ENCODE data around the gene ARL6IP4. TPM values are rescaled to one million over a fixed set of nuclear protein-coding genes. Genes with fewer than 3 reads are reported as not detected.

Gene ARL6IP4
- total and polyA plus RNA-seq, 2 donors: 297 to 302 TPM

DNA sequence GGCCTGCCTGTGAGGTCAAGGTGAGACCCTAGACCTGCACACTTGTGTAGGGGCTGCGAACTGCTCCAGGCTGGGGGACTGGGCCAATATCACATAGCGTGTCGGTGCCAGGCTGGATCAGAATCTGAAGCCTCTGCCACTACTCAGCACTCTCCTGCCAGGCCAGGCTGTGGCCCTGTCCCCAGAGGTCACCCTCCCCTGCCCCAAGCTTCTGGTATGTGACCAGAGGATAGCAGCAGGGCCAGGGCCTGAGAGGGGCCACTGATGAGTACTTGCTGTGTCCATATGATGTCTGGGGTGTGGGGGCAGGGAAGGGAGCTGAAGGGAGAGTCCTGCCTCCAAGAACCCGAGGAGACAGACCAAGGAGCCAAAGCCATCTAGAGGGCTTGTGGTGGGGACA lies 17.8 kb downstream of the ARL6IP4 start:
- 87% methylated on average over 4 of the region's 4 CpGs for WGBS
- Histone ChIP-seq H3K27me3 (ENCODE audit: control insufficient read depth in 2 of 2, insufficient read depth in 1 of 2, low read length in 1 of 2) (no peaks in the 10 kb centered on the region), H3K36me3 (ENCODE audit: control insufficient read depth in 2 of 2, insufficient read depth in 2 of 2, low read length in 1 of 2) (peaks cover 92 to 95% of the 10 kb centered on the region in 2 donors), H3K27ac (ENCODE audit: low read depth in 1 of 2, low read length in 1 of 2) (peak overlapping the region in 1 of 2 donors; percentile 17), H3K4me1 (ENCODE audit: control insufficient read depth in 2 of 2, insufficient read depth in 2 of 2, low read length in 2 of 2) (peaks cover 2 to 4% of the 10 kb centered on the region in 2 donors), H3K4me3 (ENCODE audit: low read length in 2 of 2) (no peak overlapping the region), H3K9me3 (ENCODE audit: control insufficient read depth in 2 of 2, insufficient read depth in 1 of 2, low read length in 1 of 2) (peaks cover 1 to 8% of the 10 kb centered on the region in 2 donors)
- DNase-seq (ENCODE audit: low read depth in 6 of 9, low spot score in 9 of 9): no peak

DNA sequence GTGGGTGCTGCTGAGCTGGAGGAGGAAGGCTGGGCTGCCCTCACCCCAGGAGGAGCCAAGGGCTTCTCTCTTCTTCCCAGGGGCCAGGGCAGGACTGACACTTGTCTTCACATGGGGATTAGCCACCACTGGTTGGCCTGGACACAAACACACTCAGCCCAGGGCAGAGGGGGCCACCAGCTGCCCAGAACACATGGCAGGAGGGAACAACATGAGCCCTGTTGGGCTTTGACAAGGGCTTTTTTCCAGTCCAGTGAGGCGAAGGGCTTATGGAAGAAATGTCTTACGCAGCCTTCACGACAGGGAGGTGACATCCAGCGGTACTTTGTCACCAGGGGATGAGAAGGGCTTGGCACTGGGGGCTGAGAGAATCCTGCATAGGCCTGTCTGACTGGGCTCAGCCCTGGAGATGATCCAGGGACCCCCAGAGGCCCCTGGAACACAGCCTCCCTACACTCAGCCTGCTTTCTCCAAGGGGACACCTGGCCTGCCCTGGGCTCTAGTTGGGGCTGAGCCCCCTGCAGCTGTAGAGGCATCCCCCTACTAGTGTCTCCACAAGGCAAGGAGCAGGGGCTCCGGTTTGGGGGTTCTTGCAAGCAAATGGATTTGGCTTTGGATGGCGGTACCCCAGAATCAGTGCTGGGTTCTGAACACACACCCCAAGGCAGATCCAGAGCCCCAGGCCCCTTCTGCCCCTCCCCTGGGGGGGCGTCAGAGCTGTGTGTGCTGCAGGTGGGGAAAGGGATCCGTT lies 18.9 kb downstream of the ARL6IP4 start:
- 97% methylated on average over 8 of the region's 8 CpGs for WGBS
- peaks cover 92 to 95% of the 10 kb centered on the region in 2 donors for H3K36me3 ChIP-seq (ENCODE audit: control insufficient read depth in 2 of 2, insufficient read depth in 2 of 2, low read length in 1 of 2)
- no peak for DNase-seq (ENCODE audit: low read depth in 6 of 9, low spot score in 9 of 9)

DNA sequence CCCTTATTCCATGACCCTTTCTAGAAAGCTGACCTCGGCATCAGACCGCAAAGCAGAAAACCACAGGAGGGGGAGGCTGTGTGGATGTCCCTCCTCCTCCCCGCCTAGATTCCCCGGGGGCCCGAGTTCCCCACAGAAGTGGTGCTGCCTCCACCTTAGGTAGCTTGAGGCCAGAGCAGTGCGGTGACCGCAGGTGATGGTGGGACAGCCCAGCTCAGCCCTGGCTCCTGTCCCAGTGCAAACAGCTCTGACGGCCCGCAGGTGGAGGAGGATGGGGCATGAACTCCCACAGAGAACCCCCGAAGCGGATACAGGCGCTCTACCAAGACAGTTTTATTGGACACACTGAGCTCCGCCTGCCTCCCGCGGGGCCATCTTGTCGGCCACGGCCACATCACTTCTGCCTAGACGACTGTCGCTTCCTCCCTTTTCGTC lies 19.5 kb downstream of the ARL6IP4 start:
- Histone ChIP-seq H3K4me1 (ENCODE audit: control insufficient read depth in 2 of 2, insufficient read depth in 2 of 2, low read length in 2 of 2) (peaks cover 2 to 4% of the 10 kb centered on the region in 2 donors), H3K27ac (ENCODE audit: low read depth in 1 of 2, low read length in 1 of 2) (no peak overlapping the region), H3K27me3 (ENCODE audit: control insufficient read depth in 2 of 2, insufficient read depth in 1 of 2, low read length in 1 of 2) (no peaks in the 10 kb centered on the region), H3K4me3 (ENCODE audit: low read length in 2 of 2) (no peak overlapping the region), H3K36me3 (ENCODE audit: control insufficient read depth in 2 of 2, insufficient read depth in 2 of 2, low read length in 1 of 2) (peaks cover 92 to 95% of the 10 kb centered on the region in 2 donors), H3K9me3 (ENCODE audit: control insufficient read depth in 2 of 2, insufficient read depth in 1 of 2, low read length in 1 of 2) (peaks cover 1 to 3% of the 10 kb centered on the region in 2 donors)
- 88% methylated on average over 20 of the region's 20 CpGs for WGBS
- no peak for DNase-seq (ENCODE audit: low read depth in 6 of 9, low spot score in 9 of 9)

More for the DNA sequence above, 18.9 kb downstream of the ARL6IP4 start:
- peaks cover 1 to 8% of the 10 kb centered on the region in 2 donors for H3K9me3 ChIP-seq (ENCODE audit: control insufficient read depth in 2 of 2, insufficient read depth in 1 of 2, low read length in 1 of 2)
- no peak overlapping the region for H3K27ac ChIP-seq (ENCODE audit: low read depth in 1 of 2, low read length in 1 of 2)
- no peaks in the 10 kb centered on the region for H3K27me3 ChIP-seq (ENCODE audit: control insufficient read depth in 2 of 2, insufficient read depth in 1 of 2, low read length in 1 of 2)
- H3K4me1 ChIP-seq (ENCODE audit: control insufficient read depth in 2 of 2, insufficient read depth in 2 of 2, low read length in 2 of 2): peaks cover 2 to 4% of the 10 kb centered on the region in 2 donors
- no peak overlapping the region for H3K4me3 ChIP-seq (ENCODE audit: low read length in 2 of 2)

DNA sequence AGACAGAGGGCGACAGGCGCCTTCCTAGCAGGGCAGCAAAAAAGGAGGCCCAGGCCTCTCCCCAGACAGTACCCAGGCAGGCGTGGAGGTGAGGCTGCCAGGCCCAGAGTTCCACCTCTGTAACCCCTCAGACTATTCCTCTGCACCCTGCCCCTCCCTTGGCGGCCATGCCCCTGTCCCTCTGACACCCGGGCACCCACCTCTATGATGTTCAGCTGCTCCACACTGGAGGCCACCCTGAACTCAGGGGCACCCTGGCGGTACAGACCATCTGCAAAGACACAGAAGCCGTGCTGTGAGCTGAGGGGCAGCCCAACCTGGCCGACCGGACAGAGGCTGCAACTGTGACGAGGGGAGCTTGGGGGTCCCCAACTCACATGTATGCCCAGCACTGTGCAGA lies 20.1 kb downstream of the ARL6IP4 start:
- Histone ChIP-seq H3K27me3 (ENCODE audit: control insufficient read depth in 2 of 2, insufficient read depth in 1 of 2, low read length in 1 of 2) (no peaks in the 10 kb centered on the region), H3K36me3 (ENCODE audit: control insufficient read depth in 2 of 2, insufficient read depth in 2 of 2, low read length in 1 of 2) (peaks cover 92 to 95% of the 10 kb centered on the region in 2 donors), H3K9me3 (ENCODE audit: control insufficient read depth in 2 of 2, insufficient read depth in 1 of 2, low read length in 1 of 2) (peaks cover 1 to 3% of the 10 kb centered on the region in 2 donors), H3K4me3 (ENCODE audit: low read length in 2 of 2) (no peak overlapping the region), H3K27ac (ENCODE audit: low read depth in 1 of 2, low read length in 1 of 2) (peak overlapping the region in 1 of 2 donors; percentile 37), H3K4me1 (ENCODE audit: control insufficient read depth in 2 of 2, insufficient read depth in 2 of 2, low read length in 2 of 2) (peaks cover 2 to 4% of the 10 kb centered on the region in 2 donors)
- 98% methylated on average over 10 of the region's 10 CpGs for WGBS
- no peak for DNase-seq (ENCODE audit: low read depth in 6 of 9, low spot score in 9 of 9)

DNA sequence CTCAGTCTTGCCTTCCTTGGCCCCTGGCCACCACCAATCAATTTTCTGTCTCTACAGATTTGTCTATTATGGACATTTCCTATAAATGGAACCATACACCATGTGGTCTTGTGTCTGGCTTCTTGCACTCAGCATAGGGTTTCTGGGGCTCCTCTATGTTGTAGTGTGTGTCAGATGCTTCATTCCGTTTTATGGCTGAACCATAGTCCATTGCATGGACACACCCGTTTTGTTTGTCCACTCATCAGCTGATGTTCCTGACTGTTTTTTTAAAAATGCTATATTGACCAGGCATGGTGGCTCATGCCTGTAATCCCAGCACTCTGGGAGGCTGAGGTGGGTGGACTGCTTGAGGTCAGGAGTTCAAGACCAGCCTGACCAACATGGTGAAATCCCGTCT lies 21.0 kb downstream of the ARL6IP4 start:
- 100% methylated on average over 3 of the region's 3 CpGs for WGBS
- no peak overlapping the region for H3K27ac ChIP-seq (ENCODE audit: low read depth in 1 of 2, low read length in 1 of 2)
- DNase-seq (ENCODE audit: low read depth in 6 of 9, low spot score in 9 of 9): no peak
- H3K36me3 ChIP-seq (ENCODE audit: control insufficient read depth in 2 of 2, insufficient read depth in 2 of 2, low read length in 1 of 2): peaks cover 86 to 95% of the 10 kb centered on the region in 2 donors
- no peaks in the 10 kb centered on the region for H3K27me3 ChIP-seq (ENCODE audit: control insufficient read depth in 2 of 2, insufficient read depth in 1 of 2, low read length in 1 of 2)
- H3K9me3 ChIP-seq (ENCODE audit: control insufficient read depth in 2 of 2, insufficient read depth in 1 of 2, low read length in 1 of 2): peaks cover 1 to 3% of the 10 kb centered on the region in 2 donors
- H3K4me3 ChIP-seq (ENCODE audit: low read length in 2 of 2): no peak overlapping the region
- peaks cover 2 to 4% of the 10 kb centered on the region in 2 donors for H3K4me1 ChIP-seq (ENCODE audit: control insufficient read depth in 2 of 2, insufficient read depth in 2 of 2, low read length in 2 of 2)

DNA sequence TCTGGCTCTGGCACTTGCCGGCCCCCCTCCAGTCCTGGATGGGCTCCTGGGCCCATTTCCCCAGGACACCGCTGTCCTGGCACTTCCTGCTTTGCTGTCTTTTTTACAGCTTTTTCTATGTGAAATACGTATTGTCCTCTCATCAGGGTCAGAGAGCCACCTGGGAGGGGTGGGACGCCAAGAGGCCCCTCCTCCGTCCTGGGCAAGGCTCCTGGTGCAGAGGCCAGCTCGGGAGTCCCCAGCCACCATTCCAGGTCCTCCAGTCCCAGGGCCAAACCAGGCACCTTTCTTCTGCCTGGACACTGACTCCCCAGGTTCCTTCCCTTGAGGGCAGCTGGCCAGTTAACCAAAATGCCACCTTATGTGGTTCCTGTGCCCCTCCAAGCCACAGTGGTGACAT lies 22.8 kb downstream of the ARL6IP4 start:
- no peaks in the 10 kb centered on the region for H3K27me3 ChIP-seq (ENCODE audit: control insufficient read depth in 2 of 2, insufficient read depth in 1 of 2, low read length in 1 of 2)
- no peak for DNase-seq (ENCODE audit: low read depth in 6 of 9, low spot score in 9 of 9)
- peaks cover 2 to 4% of the 10 kb centered on the region in 2 donors for H3K4me1 ChIP-seq (ENCODE audit: control insufficient read depth in 2 of 2, insufficient read depth in 2 of 2, low read length in 2 of 2)
- WGBS: 96% methylated on average over 6 of the region's 6 CpGs
- no peak overlapping the region for H3K4me3 ChIP-seq (ENCODE audit: low read length in 2 of 2)
- H3K9me3 ChIP-seq (ENCODE audit: control insufficient read depth in 2 of 2, insufficient read depth in 1 of 2, low read length in 1 of 2): peaks cover 0 to 1% of the 10 kb centered on the region in 2 donors
- no peak overlapping the region for H3K27ac ChIP-seq (ENCODE audit: low read depth in 1 of 2, low read length in 1 of 2)
- H3K36me3 ChIP-seq (ENCODE audit: control insufficient read depth in 2 of 2, insufficient read depth in 2 of 2, low read length in 1 of 2): peaks cover 85 to 95% of the 10 kb centered on the region in 2 donors

- H3K27me3 ChIP-seq (ENCODE audit: control insufficient read depth in 2 of 2, insufficient read depth in 1 of 2, low read length in 1 of 2): no peaks in the 10 kb centered on the region
- H3K4me1 ChIP-seq (ENCODE audit: control insufficient read depth in 2 of 2, insufficient read depth in 2 of 2, low read length in 2 of 2): peaks cover 2 to 4% of the 10 kb centered on the region in 2 donors
- H3K36me3 ChIP-seq (ENCODE audit: control insufficient read depth in 2 of 2, insufficient read depth in 2 of 2, low read length in 1 of 2): peaks cover 85 to 96% of the 10 kb centered on the region in 2 donors
- no peak overlapping the region for H3K4me3 ChIP-seq (ENCODE audit: low read length in 2 of 2)
- DNase-seq (ENCODE audit: low read depth in 6 of 9, low spot score in 9 of 9): no peak
- WGBS: 96% methylated on average over 14 of the region's 14 CpGs
- no peak overlapping the region for H3K27ac ChIP-seq (ENCODE audit: low read depth in 1 of 2, low read length in 1 of 2)
- H3K9me3 ChIP-seq (ENCODE audit: control insufficient read depth in 2 of 2, insufficient read depth in 1 of 2, low read length in 1 of 2): peaks cover 0 to 1% of the 10 kb centered on the region in 2 donors
These were observed 23.8 kb downstream of the ARL6IP4 start for GRCh38 chr12:123004287-123004686.

DNA sequence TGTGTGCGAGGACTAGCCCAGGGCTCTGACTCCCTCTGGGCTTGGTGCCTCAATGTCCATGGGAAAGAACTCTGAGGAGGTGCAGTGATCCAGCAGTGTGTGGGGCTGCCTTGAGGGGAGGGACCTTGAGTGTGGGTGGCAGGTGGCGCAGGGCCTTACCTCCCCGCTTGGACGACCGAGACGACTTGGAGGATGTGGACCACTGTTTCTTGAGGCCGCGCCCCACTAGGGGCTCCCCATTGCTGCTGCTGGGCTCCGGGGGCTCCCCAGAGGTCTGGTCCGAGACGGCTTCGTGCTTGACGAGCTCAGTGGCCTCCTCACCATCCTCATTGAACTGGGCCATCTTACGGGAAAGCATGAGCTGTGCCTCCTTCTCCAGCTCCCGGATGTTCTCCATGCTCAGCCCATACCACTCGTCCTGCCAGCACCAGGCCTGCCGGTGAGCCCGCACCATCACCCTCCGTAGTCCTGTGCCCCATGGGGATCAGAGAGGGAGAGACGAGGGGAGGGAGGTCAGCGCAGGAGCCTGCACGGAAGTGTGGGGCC lies 24.7 kb downstream of the ARL6IP4 start:
- H3K36me3 ChIP-seq (ENCODE audit: control insufficient read depth in 2 of 2, insufficient read depth in 2 of 2, low read length in 1 of 2): peaks cover 85 to 96% of the 10 kb centered on the region in 2 donors
- H3K4me1 ChIP-seq (ENCODE audit: control insufficient read depth in 2 of 2, insufficient read depth in 2 of 2, low read length in 2 of 2): peaks cover 0 to 4% of the 10 kb centered on the region in 2 donors
- H3K9me3 ChIP-seq (ENCODE audit: control insufficient read depth in 2 of 2, insufficient read depth in 1 of 2, low read length in 1 of 2): peaks cover 0 to under 1% of the 10 kb centered on the region in 2 donors
- no peaks in the 10 kb centered on the region for H3K27me3 ChIP-seq (ENCODE audit: control insufficient read depth in 2 of 2, insufficient read depth in 1 of 2, low read length in 1 of 2)
- DNase-seq (ENCODE audit: low read depth in 6 of 9, low spot score in 9 of 9): no peak
- 96% methylated on average over 22 of the region's 22 CpGs for WGBS
- no peak overlapping the region for H3K4me3 ChIP-seq (ENCODE audit: low read length in 2 of 2)
- no peak overlapping the region for H3K27ac ChIP-seq (ENCODE audit: low read depth in 1 of 2, low read length in 1 of 2)

DNA sequence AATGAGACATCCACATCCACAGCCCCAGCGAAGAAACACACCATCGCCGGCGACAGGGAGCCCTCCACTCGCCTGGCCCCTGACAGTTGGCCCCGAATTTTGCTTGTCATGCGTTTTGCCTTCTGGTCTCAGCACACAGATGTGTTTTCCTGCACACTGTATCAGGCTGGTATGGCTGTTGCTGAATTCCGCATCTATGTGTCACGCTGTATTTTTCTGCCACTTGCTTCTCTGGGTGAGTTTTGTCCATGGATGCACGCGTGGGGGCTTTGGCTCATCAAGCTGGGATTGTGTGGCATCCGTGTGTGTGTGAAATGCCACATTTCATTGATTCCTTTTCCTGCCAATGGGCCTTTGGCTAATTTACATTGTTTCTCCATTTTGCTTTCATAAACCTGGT lies 26.5 kb downstream of the ARL6IP4 start:
- H3K27me3 ChIP-seq (ENCODE audit: control insufficient read depth in 2 of 2, insufficient read depth in 1 of 2, low read length in 1 of 2): no peaks in the 10 kb centered on the region
- WGBS: 95% methylated on average over 12 of the region's 12 CpGs
- no peak overlapping the region for H3K4me3 ChIP-seq (ENCODE audit: low read length in 2 of 2)
- peaks cover 85 to 96% of the 10 kb centered on the region in 2 donors for H3K36me3 ChIP-seq (ENCODE audit: control insufficient read depth in 2 of 2, insufficient read depth in 2 of 2, low read length in 1 of 2)
- no peak overlapping the region for H3K27ac ChIP-seq (ENCODE audit: low read depth in 1 of 2, low read length in 1 of 2)
- no peak for DNase-seq (ENCODE audit: low read depth in 6 of 9, low spot score in 9 of 9)
- peaks cover 0 to 5% of the 10 kb centered on the region in 2 donors for H3K4me1 ChIP-seq (ENCODE audit: control insufficient read depth in 2 of 2, insufficient read depth in 2 of 2, low read length in 2 of 2)
- no peaks in the 10 kb centered on the region for H3K9me3 ChIP-seq (ENCODE audit: control insufficient read depth in 2 of 2, insufficient read depth in 1 of 2, low read length in 1 of 2)
